Ishikawa (cell line): ENCODE measurements around the gene GALNT11.

Experiments
- EGR1 ChIP-seq: IDR thresholded peaks from 2 replicates; pipeline ENCODE4 v1.6.1; 2012
- EP300 ChIP-seq: IDR thresholded peaks from 2 replicates; pipeline ENCODE4 v1.6.1; 2012; ENCODE audit warnings: borderline replicate concordance
- MAX ChIP-seq: IDR thresholded peaks from 2 replicates; pipeline ENCODE4 v1.6.1; 2012
- RAD21 ChIP-seq: IDR thresholded peaks from 2 replicates; pipeline ENCODE4 v1.6.1; 2012; ENCODE audit warnings: low read depth
- TAF1 ChIP-seq: IDR thresholded peaks from 2 replicates; pipeline ENCODE4 v1.6.1; 2012; ENCODE audit warnings: low read depth, mild to moderate bottlenecking
- YY1 ChIP-seq: IDR thresholded peaks from 2 replicates; pipeline ENCODE4 v1.6.1; 2012; ENCODE audit warnings: low read depth

- no peak for TF ChIP-seq MAX
- no peak for TF ChIP-seq EGR1
- no peak for TF ChIP-seq RAD21
- TF ChIP-seq TAF1, result no peak
- no peak for TF ChIP-seq YY1
- no peak for TF ChIP-seq EP300
These were observed 97.1 kb downstream of the GALNT11 start for GRCh38 chr7:152122540-152122939.
